Embryonic facial prominence (tissue), 1 donor: ENCODE measurements around the gene STEEP1.

Source experiments
- DNase-seq: peaks from one replicate; pipeline ENCODE4 v3.0.0-alpha.2; 2016; ENCODE audit errors: extremely low spot score

Gene STEEP1

GRCh38 chrX:119488749-119489148 is 76.5 kb downstream of the STEEP1 start:
- no peak for DNase-seq
